Astrocyte (in vitro differentiated cells and primary cell): Measurements from ENCODE around the gene MAN1C1. TPM values are rescaled to one million over a fixed set of nuclear protein-coding genes. Genes with fewer than 3 reads are reported as not detected.

Experiments used
- DNase-seq: peaks from one replicate; pipeline ENCODE4 v3.0.0-alpha.2; 2010; ENCODE audit warnings: low read depth
- FAIRE-seq: peaks from 2 replicates; lab custom pipeline; 2011; peaks lifted over from hg19 to GRCh38; lab: Jason Lieb, UNC
- H2AFZ ChIP-seq: 2 replicates; pipeline ENCODE4 v1.6.0; 2012; ENCODE audit warnings: low read depth, low read length, inconsistent platforms
- H3K27ac ChIP-seq: 2 replicates; pipeline ENCODE4 v1.5.1; 2011; ENCODE audit warnings: low read depth, low read length, inconsistent platforms
- H3K27me3 ChIP-seq: 2 replicates; pipeline ENCODE4 v1.6.0; 2011; ENCODE audit warnings: low read length, inconsistent platforms; ENCODE audit not compliant: insufficient read depth
- H3K36me3 ChIP-seq: 2 replicates; pipeline ENCODE4 v1.5.1; 2011; ENCODE audit warnings: low read length, inconsistent platforms; ENCODE audit not compliant: insufficient read depth
- H3K4me1 ChIP-seq: 2 replicates; pipeline ENCODE4 v1.5.1; 2011; ENCODE audit warnings: low read length, inconsistent platforms; ENCODE audit not compliant: insufficient read depth
- H3K4me2 ChIP-seq: 2 replicates; pipeline ENCODE4 v1.6.0; 2012; ENCODE audit warnings: low read length, inconsistent platforms
- H3K4me3 ChIP-seq: 2 replicates; pipeline ENCODE4 v1.5.1; 2011; ENCODE audit warnings: low read depth, mild to moderate bottlenecking, low read length, inconsistent platforms; ENCODE audit not compliant: insufficient read depth
- H3K79me2 ChIP-seq: 2 replicates; pipeline ENCODE4 v1.6.0; 2012; ENCODE audit warnings: mild to moderate bottlenecking, low read length, inconsistent platforms; ENCODE audit not compliant: insufficient read depth
- H3K9ac ChIP-seq: 2 replicates; pipeline ENCODE4 v1.6.0; 2012; ENCODE audit warnings: mild to moderate bottlenecking, low read length, inconsistent platforms
- H3K9me3 ChIP-seq: 2 replicates; pipeline ENCODE4 v1.5.1; 2012; ENCODE audit warnings: low read depth, mild to moderate bottlenecking, low read length, inconsistent platforms; ENCODE audit not compliant: insufficient read depth
- H4K20me1 ChIP-seq: 2 replicates; pipeline ENCODE4 v1.6.0; 2012; ENCODE audit warnings: low read length, inconsistent platforms; ENCODE audit not compliant: insufficient read depth
- H3K27ac Mint-ChIP-seq: one replicate; pipeline ENCODE4 v1.8.0; 2021; ENCODE audit warnings: mild to moderate bottlenecking, mixed read lengths; ENCODE audit not compliant: unreplicated experiment
- H3K27me3 Mint-ChIP-seq: one replicate; pipeline ENCODE4 v1.8.0; 2021; ENCODE audit warnings: low read depth, mixed read lengths; ENCODE audit not compliant: unreplicated experiment
- H3K36me3 Mint-ChIP-seq: one replicate; pipeline ENCODE4 v1.8.0; 2021; ENCODE audit warnings: low read depth, mixed read lengths; ENCODE audit not compliant: unreplicated experiment
- H3K4me1 Mint-ChIP-seq: one replicate; pipeline ENCODE4 v1.8.0; 2021; ENCODE audit warnings: low read depth, mixed read lengths; ENCODE audit not compliant: unreplicated experiment
- H3K4me3 Mint-ChIP-seq: one replicate; pipeline ENCODE4 v1.8.0; 2021; ENCODE audit warnings: mild to moderate bottlenecking, moderate library complexity, mixed read lengths; ENCODE audit not compliant: unreplicated experiment
- H3K9me3 Mint-ChIP-seq: one replicate; pipeline ENCODE4 v1.8.0; 2021; ENCODE audit warnings: mild to moderate bottlenecking, mixed read lengths; ENCODE audit not compliant: unreplicated experiment
- EZH2 ChIP-seq: IDR thresholded peaks from 2 replicates; pipeline ENCODE4 v1.6.1; 2012; ENCODE audit warnings: mild to moderate bottlenecking, low read length, inconsistent platforms; ENCODE audit not compliant: insufficient read depth
- total RNA-seq: library from RNA; stranded (reverse); gene quantifications from 2 replicates; pipeline ENCODE4 v1.2.1, GENCODE V29; 2021
- TF ChIP-seq, protein P1 (sequence below): IDR thresholded peaks from 2 replicates; pipeline ENCODE4 v1.5.1; 2011; ENCODE audit warnings: low read depth, mild to moderate bottlenecking, inconsistent platforms, low read length, moderate library complexity; ENCODE audit not compliant: insufficient read depth

MAN1C1 gene
- total RNA-seq, 1 donor from 2014 or later: 0.86 TPM

DNA sequence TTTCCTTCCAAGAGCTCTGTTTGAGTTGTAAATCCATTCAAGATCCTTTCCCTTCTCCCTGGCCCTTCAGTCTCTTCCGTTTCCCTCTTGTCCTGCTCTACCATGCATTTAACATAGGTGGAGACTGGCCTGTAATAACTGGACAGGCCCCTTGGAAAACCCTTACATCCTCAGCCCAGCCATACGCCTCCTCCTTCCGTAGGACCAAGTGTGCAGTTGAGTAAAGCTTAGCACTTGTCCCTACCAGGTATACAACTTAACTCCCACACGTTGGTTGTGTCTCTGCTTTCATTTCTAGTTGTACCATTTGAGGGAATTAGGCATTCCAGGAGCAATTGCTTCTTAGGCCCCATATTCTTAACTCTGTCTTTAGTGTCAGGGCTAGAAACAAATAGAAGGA, 6.4 kb downstream of the MAN1C1 start:
- Histone ChIP-seq H3K36me3 (no peaks in the 10 kb centered on the region), H3K9me3 (no peaks in the 10 kb centered on the region), H4K20me1 (peaks cover 7% of the 10 kb centered on the region), H3K27ac (no peak overlapping the region), H2AFZ (no peak overlapping the region), H3K79me2 (no peaks in the 10 kb centered on the region), H3K27me3 (peaks cover 52% of the 10 kb centered on the region), H3K4me3 (no peak overlapping the region), H3K9ac (no peak overlapping the region), H3K4me1 (no peaks in the 10 kb centered on the region), H3K4me2 (no peak overlapping the region)
- FAIRE-seq: no peak
- H3K9me3 Mint-ChIP-seq: no peaks in the 10 kb centered on the region
- H3K27me3 Mint-ChIP-seq: peaks cover 69% of the 10 kb centered on the region
- no peak for TF ChIP-seq EZH2
- TF ChIP-seq, protein P1, sequence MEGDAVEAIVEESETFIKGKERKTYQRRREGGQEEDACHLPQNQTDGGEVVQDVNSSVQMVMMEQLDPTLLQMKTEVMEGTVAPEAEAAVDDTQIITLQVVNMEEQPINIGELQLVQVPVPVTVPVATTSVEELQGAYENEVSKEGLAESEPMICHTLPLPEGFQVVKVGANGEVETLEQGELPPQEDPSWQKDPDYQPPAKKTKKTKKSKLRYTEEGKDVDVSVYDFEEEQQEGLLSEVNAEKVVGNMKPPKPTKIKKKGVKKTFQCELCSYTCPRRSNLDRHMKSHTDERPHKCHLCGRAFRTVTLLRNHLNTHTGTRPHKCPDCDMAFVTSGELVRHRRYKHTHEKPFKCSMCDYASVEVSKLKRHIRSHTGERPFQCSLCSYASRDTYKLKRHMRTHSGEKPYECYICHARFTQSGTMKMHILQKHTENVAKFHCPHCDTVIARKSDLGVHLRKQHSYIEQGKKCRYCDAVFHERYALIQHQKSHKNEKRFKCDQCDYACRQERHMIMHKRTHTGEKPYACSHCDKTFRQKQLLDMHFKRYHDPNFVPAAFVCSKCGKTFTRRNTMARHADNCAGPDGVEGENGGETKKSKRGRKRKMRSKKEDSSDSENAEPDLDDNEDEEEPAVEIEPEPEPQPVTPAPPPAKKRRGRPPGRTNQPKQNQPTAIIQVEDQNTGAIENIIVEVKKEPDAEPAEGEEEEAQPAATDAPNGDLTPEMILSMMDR: no peak
- H3K4me3 Mint-ChIP-seq: no peak overlapping the region
- no peaks in the 10 kb centered on the region for H3K36me3 Mint-ChIP-seq
- no peak for DNase-seq
- no peaks in the 10 kb centered on the region for H3K4me1 Mint-ChIP-seq
- no peak overlapping the region for H3K27ac Mint-ChIP-seq

DNA sequence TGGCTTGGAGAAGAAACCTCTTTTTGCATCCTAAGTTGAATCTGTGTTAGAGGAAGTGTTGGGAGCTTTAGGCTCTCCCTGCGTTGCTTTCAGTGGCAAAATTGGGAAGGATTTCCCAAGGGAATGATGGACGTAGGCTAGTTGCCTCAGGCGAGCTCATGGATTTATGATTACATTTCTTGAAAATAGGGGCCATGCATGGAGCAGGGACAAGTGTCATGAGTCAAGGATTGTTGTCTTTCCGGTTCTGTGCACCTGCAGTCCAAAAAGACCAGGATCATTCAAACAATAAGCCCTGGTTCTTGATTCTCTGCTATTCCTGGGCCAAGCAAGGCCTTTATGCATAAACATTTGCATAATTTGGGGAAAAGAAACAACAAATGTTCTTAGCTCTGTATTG, 7.1 kb downstream of the MAN1C1 start:
- H3K4me3 ChIP-seq: no peak overlapping the region
- Mint-ChIP-seq H3K36me3 (no peaks in the 10 kb centered on the region), H3K9me3 (no peaks in the 10 kb centered on the region), H3K27me3 (peaks cover 62% of the 10 kb centered on the region), H3K27ac (no peak overlapping the region), H3K4me1 (no peaks in the 10 kb centered on the region), H3K4me3 (no peak overlapping the region)
- no peak for DNase-seq
- no peaks in the 10 kb centered on the region for H3K4me1 ChIP-seq
- H3K9ac ChIP-seq: no peak overlapping the region
- H2AFZ ChIP-seq: no peak overlapping the region
- peaks cover under 1% of the 10 kb centered on the region for H4K20me1 ChIP-seq
- no peaks in the 10 kb centered on the region for H3K9me3 ChIP-seq
- TF ChIP-seq EZH2: no peak
- TF ChIP-seq, protein P1: no peak
- no peak overlapping the region for H3K27ac ChIP-seq
- H3K36me3 ChIP-seq: no peaks in the 10 kb centered on the region
- peaks cover 44% of the 10 kb centered on the region for H3K27me3 ChIP-seq
- no peak overlapping the region for H3K4me2 ChIP-seq
- FAIRE-seq: no peak
- H3K79me2 ChIP-seq: no peaks in the 10 kb centered on the region

DNA sequence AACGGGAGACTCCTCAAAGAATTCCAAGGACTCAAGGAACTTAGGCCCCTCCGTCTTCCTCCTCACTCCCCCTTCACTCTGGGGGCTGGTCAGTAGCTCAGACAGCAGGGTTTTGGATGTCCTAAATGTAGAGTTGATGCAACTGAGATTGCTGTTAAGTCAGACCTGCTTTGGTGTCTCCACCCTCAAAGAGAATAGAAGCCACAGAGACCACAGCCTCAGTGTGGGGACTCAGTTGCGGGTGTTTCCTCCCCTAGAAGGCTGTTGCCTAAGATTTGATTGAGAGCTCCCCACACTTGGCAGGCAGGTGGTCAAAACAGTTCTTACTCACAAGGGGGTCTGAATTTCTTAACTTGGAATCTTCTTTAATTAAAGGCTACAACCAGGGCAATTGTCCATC, 7.6 kb downstream of the MAN1C1 start:
- Histone ChIP-seq H4K20me1 (no peaks in the 10 kb centered on the region), H3K9ac (no peak overlapping the region), H3K27ac (no peak overlapping the region), H3K4me3 (no peak overlapping the region), H3K4me1 (no peaks in the 10 kb centered on the region), H3K36me3 (no peaks in the 10 kb centered on the region), H2AFZ (no peak overlapping the region), H3K79me2 (no peaks in the 10 kb centered on the region), H3K9me3 (no peaks in the 10 kb centered on the region), H3K27me3 (peaks cover 40% of the 10 kb centered on the region), H3K4me2 (no peak overlapping the region)
- no peaks in the 10 kb centered on the region for H3K9me3 Mint-ChIP-seq
- H3K36me3 Mint-ChIP-seq: no peaks in the 10 kb centered on the region
- no peak overlapping the region for H3K27ac Mint-ChIP-seq
- DNase-seq (no peak), FAIRE-seq (no peak)
- peaks cover 58% of the 10 kb centered on the region for H3K27me3 Mint-ChIP-seq
- TF ChIP-seq, protein P1: no peak
- TF ChIP-seq EZH2: no peak
- H3K4me1 Mint-ChIP-seq: no peaks in the 10 kb centered on the region
- H3K4me3 Mint-ChIP-seq: no peak overlapping the region
